OCI-M2 (cell line): ENCODE results near the gene HINFP.

Experiments
- DNase-seq: peaks from one replicate; lab custom pipeline; 2025; ENCODE audit not compliant: unreplicated experiment; lab: John Stamatoyannopoulos, UW

HINFP gene, protein sequence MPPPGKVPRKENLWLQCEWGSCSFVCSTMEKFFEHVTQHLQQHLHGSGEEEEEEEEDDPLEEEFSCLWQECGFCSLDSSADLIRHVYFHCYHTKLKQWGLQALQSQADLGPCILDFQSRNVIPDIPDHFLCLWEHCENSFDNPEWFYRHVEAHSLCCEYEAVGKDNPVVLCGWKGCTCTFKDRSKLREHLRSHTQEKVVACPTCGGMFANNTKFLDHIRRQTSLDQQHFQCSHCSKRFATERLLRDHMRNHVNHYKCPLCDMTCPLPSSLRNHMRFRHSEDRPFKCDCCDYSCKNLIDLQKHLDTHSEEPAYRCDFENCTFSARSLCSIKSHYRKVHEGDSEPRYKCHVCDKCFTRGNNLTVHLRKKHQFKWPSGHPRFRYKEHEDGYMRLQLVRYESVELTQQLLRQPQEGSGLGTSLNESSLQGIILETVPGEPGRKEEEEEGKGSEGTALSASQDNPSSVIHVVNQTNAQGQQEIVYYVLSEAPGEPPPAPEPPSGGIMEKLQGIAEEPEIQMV

DNA sequence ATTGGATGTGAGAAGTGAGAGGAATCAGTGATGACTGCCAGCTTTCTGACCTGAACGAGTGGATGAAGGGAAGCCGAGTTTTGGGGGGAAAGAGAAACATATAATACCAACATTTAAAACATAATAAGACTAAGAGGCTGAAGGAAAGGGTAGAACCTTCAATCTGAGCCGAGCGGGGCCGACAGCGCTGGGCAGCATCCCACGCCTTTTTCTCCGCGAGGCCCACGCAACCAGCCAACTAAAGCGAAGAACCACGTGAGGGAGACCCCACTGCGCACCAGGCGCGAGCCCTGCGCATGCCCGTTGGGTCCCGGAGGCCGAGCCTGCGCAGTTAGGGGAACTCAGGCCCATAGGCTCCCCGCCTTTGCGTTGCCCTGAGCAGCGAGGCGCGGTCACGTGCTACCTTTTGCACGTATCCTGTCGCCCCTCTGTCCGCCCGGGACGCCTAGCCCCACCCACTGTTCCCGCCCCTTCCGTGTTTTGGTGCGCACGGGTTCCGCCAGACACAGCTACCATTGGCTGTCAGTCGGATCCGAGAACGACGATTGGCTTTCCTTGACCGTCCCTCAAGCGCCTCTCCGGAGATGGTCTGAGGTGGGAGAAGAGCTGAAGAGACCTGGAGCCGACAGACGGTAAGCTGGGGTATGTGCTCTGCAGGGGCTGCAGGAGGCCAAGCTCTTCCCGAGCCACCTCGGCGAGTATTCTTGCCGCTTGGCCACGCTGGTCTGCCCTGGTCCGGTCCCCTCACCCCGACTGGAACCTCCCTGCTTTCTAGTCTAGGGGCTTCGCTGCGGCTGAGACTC, at the start of gene HINFP:
HINFP (plus strand) TSS at position 573 of the 803 bp plus-strand sequence. CDS start 5,365 bp downstream, outside the sequence.
- DNase-seq, result peak; percentile 83

GRCh38 chr11:119077839-119078238, 43.5 kb upstream of the HINFP start:
- DNase-seq, result no peak

- no peak for DNase-seq
Observed at GRCh38 chr11:119078675-119079420, 42.5 kb upstream of the HINFP start.

- DNase-seq, result no peak
Observed at GRCh38 chr11:119081682-119082260, 39.6 kb upstream of the HINFP start.

- DNase-seq, result peak; percentile 93
Observed at GRCh38 chr11:119084663-119085436, 36.5 kb upstream of the HINFP start, which contains the start of gene HMBS. Gene HMBS, plus strand, starts transcription at chr11:119084881. Its CDS starts 153 bp downstream, at chr11:119085034.

GRCh38 chr11:119085437-119085847, 35.9 kb upstream of the HINFP start:
- DNase-seq, result no peak

DNA sequence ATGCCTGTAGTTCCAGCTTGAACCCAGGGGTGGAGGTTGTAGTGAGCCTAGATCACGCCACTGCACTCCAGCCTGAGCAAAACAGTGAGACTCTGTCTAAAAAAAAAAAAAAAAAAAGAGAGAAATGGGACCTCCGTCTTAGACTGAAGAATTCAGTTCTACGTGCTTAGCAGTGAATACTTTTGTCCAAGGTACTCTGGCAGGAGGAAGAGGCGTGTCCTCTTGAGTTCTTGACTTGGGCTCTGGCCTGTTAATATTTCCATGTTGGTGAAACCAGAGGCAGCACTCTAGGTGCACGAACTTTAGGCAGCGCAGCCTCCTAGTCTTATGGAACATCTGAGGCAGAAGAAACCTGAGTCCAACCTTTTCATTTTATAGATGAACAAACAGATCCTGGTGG, 34.3 kb upstream of the HINFP start:
- DNase-seq, result no peak

- no peak for DNase-seq
Observed at GRCh38 chr11:119087747-119088241, 33.6 kb upstream of the HINFP start.

- DNase-seq, result no peak
Observed at GRCh38 chr11:119088406-119088805, 33.0 kb upstream of the HINFP start.

DNA sequence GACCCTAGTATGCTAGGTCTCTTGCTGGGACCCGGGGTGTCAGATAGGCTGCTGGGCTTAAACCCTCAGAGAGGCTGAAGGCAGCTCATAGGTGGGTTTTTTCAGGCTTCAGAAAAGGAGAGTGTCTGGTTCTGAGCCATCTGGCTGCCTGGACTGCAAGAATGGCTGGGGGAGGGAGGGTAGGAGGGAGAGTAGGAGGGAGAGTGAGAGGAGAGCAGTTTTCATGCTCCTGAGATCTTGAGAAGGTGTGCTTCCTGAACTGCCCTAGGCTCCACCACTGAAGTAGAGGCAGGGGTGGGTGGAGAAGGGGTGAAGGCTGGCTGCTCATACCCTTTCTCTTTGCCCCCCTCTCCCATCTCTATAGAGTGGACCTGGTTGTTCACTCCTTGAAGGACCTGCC, 32.1 kb upstream of the HINFP start:
- DNase-seq, result no peak

DNA sequence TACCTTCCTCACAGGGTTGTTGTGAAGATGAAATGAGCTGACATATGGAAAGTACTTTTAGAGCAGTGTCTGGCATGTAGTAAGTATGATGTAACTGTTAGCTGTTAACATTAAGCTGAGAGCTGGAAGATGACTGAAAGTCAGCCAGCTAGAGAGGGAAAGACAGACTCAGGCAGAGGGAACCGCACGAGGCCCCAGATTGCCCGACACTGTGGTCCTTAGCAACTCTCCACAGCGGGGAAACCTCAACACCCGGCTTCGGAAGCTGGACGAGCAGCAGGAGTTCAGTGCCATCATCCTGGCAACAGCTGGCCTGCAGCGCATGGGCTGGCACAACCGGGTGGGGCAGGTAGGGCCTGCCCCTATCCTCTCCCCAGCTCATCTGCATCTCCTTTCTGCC, 30.2 kb upstream of the HINFP start:
- DNase-seq, result no peak

GRCh38 chr11:119091966-119092879, 29.2 kb upstream of the HINFP start:
- DNase-seq, result no peak

- no peak for DNase-seq
Observed at GRCh38 chr11:119092880-119093842, 28.2 kb upstream of the HINFP start.

DNA sequence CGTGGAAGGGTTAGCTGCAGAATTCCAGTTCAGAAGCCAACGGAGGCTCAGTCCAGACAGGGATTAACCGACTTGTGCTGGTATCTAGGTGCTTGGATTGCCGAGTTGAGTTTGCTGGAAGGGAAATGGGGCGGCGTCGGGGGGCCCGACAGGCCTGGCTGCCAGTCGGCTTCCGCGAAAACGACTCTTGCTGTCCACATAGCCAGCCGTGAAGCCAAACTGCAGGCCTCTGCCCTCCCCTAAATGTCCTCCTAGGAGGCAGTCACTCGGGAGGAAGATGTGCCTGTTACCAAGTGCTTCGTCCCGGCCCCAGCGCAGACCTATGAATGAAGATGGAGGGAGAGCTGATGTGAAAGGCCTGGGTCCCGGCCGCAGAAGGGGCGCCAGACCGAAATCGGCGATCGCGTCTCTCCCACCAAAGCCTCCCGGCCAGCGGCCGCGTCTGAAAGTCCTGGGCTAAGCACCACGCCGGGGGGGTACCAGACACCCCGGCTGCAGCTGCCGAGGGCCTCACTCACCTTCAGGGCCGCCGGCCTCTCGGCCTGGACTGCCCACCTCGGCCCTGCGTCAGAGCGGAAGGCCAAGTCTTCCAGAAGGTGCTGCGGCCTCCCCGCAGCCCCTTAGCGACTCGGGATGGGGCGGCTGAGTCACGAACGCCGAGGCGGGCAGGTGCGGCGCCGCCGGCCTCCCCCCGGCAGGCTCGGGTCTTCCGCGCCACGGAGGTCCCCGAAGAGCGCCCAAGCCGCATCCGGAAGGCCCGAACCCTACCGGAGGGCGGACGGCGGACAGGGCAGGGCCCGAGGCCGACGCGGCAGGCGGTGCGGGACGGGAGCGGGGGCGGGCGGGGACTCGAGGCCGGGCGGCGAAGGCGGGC, 27.2 kb upstream of the HINFP start:
- no peak for DNase-seq

GRCh38 chr11:119094816-119095065, 26.6 kb upstream of the HINFP start:
- no peak for DNase-seq

DNA sequence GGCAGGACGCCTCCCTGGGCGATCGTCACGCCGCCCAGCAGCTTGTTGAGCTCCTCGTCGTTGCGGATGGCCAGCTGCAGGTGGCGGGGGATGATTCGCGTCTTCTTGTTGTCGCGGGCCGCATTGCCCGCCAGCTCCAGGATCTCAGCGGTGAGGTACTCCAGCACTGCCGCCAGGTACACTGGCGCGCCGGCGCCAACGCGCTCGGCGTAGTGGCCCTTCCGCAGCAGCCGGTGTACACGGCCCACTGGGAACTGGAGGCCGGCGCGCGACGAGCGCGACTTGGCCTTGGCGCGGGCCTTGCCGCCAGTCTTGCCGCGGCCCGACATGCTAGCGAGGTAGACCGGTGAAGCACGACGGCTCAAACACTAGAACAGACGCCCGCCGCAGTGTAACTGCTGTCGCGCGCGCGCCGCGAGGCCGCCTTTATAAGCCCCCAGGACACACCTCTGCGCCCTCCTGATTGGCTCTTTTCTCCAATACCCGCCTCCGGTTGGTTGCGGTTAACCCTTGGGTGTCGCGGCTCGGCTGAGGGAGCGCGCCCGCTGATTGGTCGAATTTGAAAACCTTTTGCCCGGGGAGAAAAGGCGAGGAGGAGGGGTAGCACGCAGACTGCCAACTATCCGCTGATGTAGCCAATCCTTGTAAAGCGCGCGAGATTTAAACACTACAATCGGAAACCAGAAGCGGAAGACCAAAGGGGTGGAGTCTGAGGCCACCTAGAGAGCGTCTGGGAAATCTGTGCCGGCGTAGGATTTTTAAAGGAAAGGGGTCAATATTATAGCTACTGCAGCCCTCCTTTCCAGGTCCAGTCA, 26.1 kb upstream of the HINFP start:
- peak; percentile 71 for DNase-seq
